Measurements from ENCODE around the gene NEUROG2. TPM values are rescaled to one million over a fixed set of nuclear protein-coding genes. Genes with fewer than 3 reads are reported as not detected.

NEUROG2 gene
- total RNA-seq, 1 donor from 2014 or later, result not detected

GRCh38 chr4:112521123-112522023 is 5.4 kb upstream of the NEUROG2 start:
- no peak for DNase-seq (ENCODE audit: low spot score)

GRCh38 chr4:112520598-112521122 is 4.7 kb upstream of the NEUROG2 start:
- no peak for DNase-seq (ENCODE audit: low spot score)

DNA sequence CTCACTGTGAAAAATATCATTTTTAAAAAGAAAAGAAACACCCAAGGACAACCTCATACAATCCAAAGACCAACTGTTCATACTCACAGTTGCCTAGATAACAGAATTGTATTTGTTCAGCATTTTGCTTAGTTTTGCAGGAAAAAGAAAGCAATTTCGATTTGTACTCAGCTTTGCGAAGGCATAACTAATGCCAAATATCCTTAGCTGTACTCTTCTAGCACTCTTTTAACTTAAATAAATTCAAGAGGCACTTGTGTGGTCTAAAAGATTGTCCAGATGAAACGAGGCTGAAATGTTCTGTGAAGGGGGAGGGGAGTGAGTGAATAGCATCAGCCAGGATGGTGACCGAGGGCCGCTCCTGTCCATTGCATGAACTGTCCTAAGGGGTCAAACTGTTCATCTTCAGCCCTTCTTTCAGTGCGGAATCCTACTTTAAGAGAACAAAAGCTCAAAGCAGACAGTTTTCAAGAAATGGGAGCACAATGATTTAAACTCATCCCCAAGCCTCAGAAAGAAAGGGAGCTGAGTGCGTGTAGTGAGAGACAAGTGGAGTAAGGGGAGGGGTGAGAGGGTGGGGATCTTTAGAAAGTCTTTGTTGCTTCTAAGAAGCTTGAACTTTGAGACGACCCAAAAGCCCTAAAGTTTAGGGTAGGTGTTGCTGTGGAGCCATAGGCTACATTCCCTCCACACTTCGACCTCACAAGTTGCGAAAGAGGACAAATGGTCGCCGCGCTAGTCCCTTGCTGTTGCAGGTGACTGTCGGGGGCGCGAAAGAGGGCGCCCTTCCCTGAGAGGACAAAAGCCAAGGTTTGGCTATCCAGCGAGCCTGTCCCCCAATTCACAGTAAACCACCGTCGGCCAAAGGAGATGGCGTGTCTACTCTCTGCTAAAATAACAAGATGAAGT is 4.0 kb upstream of the NEUROG2 start:
- no peak for DNase-seq (ENCODE audit: low spot score)

GRCh38 chr4:112518675-112519074 is 2.7 kb upstream of the NEUROG2 start:
- no peak for DNase-seq (ENCODE audit: low spot score)

DNA sequence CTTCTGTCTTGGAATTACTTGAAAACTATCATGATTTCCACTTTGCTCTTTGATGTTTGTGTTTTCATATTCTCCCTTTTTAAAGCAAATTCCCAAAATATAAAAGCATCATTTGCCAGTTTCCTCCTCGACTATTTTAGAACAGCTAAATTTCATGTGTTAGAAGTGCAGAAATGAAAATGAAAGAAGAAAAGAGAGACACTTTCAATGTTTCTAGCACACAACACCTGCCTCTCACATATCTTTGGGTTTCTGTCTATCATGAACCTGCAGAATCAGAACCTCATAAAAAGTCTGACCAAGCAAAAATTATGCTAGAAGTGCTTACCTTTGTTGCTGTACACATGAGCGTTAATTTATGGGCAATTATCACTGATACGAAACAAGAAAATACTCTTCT is 1.9 kb upstream of the NEUROG2 start:
- no peak for DNase-seq (ENCODE audit: low spot score)

GRCh38 chr4:112517067-112517634 is 1.2 kb upstream of the NEUROG2 start:
- DNase-seq (ENCODE audit: low spot score), result no peak

- DNase-seq (ENCODE audit: low spot score), result no peak
These were observed 589 bp upstream of the NEUROG2 start for GRCh38 chr4:112516471-112517066.

DNA sequence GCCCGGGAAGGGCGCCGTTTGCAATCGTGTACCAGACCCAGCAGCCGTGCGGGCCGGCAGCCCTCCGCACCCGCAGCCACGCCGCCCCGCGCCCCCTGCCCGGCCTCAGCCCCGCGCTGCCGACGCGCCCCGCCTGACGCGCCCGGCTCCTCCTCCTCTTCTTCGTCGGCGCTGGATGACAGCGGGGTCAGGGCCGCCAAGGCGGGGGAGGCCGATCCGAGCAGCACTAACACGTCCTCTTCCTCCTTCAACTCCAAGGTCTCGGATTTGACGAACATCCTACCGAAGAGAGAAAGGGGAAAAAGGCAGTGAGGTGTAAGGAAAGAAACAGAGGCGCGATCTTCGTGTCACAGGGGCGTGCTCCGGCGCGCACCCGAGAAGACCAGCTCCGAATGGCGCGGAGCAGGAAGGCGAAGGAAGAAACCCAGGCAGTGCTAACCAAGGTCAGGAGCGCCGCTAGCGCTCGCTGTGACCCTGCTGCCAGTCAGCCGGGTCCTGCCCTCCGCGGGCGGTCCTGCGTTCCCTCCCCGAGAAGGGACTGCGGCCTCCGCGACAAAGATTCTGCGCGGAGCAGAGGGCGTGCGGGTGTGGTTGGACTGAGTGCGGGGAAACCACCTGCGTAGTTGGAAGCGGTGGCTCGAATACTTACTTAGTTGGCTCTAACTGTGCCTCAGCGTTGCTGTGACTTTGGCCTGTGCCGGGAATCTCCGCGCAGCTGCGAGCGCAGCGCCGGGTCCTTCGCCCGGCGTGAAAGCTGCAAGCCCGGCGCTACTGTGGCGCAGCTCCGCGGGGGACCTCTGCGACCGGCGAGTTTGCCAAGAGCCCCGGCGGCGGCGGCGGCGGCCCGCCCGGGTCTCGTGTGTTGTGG is 548 bp downstream of the NEUROG2 start:
- no peak for DNase-seq (ENCODE audit: low spot score)

DNA sequence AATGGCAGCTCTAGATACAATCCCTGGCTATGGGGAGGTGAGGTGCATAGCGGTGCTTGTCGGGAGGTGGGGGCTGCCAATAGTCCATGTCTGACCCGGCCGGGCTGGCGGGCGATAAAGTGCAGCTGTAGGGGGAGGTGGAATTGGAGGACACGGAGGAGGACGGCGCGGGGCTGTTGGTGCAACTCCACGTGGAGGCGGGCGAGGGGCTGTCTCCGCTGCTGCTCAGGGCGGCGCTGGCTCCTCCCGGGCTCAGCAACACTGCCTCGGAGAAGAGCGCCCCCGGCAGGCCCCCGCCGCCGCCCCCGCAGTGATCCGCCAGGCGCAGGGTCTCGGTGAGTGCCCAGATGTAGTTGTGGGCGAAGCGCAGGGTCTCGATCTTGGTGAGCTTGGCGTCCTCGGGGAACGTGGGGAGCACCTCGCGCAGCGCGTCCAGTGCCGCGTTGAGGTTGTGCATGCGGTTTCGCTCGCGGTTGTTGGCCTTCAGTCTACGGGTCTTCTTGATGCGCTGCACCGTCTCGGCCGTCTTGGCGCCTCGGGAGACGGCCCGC is 1.3 kb downstream of the NEUROG2 start:
- DNase-seq (ENCODE audit: low spot score), result no peak

GRCh38 chr4:112513971-112514646 is 1.9 kb downstream of the NEUROG2 start:
- DNase-seq (ENCODE audit: low spot score), result no peak

DNA sequence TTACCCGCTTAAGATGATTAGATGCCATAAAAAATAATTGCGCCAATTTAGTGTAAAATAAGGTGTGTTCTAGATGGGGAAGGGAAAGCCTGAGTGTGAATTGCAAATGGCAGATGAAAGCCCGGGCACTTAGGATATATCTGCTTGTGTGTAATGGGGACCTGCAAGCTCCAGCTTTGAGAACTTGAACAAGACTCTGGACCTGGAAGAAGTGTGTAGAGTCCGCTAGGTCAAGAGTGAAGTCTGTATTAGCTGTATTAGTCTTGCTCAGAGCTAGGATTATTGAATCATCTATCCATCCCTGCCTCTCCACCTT is 4.2 kb downstream of the NEUROG2 start:
- no peak for DNase-seq (ENCODE audit: low spot score)

DNA sequence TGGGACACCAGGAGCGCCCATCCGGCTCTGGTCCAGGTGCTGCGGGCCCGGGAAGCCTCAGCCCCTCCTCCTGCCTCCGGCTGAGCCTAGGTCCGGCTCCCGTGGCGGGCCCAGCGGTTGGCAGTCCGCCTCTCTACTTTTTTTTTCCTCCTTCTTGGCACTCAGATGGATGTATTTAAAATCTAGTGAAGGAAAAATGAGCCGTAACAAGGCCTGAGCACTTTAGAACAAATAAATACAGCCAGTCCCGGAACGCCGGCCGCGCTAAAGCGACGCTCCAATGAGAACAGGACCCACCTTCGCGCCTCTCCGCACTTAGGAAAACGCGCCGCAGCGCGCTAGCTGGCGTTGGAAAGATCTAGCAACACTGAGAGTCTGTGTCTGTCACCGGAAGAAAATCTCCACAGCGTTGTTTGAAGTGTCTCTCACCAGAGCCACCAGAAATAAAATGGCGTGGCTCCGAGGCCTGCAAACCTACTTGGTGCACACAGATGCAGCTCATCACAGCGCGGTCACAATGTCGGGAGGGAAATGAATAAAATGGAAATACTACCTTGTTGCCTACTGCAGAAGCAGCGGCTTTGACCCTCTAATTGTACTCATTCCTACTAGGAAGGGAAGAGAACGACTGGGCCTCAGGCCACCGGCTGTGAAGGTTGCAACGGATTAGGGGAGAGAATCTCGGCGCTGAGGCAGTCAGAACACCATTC is 4.7 kb downstream of the NEUROG2 start:
- DNase-seq (ENCODE audit: low spot score), result no peak

DNA sequence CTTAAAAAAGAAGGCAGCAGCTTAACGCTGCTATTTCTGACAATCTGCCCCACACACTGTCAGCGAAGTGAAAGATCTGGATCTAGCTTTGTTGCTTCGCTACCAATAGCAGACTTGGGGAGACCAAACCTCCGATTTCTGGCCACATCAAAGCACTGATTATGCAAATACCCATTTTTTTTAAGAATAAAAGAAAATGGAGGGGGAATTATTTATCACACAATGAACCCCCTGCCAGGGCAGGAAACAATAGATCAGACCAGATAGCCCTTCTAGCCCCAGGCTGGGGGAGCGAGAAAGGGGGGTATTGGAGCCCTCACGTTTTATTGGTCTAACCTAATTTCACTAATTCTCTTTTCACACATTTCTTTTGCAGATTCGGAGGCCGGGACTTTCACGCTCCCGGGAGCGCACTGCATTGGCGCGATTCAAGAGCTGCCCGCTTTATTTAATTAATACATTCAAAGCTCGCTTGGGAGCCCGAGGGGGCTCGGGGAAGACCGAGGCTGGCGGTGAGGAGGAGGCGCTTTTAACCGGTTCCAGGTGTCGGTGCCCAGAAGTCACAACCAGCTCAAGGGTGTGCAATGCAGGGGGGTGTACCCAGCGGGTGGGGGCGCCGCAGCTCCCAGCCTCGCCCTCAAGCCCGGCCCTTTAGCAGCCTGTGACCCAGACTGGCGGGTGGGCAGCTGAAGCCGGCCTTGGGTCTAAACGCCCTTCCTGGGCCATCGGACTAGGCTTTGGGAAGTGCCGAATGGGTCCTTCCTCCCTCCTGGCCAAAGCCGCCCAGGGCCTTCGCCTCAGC is 5.5 kb downstream of the NEUROG2 start:
- DNase-seq (ENCODE audit: low spot score), result no peak

GRCh38 chr4:112509243-112510141 is 6.5 kb downstream of the NEUROG2 start:
- no peak for DNase-seq (ENCODE audit: low spot score)

DNA sequence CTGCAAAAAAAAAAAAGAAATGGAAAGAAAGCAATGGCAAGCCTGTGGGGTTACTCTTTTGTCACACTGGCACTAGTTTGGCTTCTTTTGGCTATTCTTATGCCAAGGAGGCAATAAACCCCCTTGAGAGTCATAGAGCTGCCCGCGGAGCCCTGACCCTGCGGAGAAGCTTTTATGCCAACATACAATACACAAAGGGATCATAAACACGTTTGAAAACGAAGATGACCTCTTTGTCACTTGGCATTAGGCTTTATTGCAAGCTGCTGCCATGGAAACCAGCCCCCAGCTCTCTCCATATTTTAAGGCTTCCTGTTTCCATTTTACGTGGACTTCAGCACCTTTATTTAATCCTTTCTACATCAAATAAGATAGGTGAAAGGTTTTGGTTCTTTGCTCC is 7.6 kb downstream of the NEUROG2 start:
- no peak for DNase-seq (ENCODE audit: low spot score)

- DNase-seq (ENCODE audit: low spot score), result no peak
These were observed 11.2 kb downstream of the NEUROG2 start for GRCh38 chr4:112504807-112505206.

DNA sequence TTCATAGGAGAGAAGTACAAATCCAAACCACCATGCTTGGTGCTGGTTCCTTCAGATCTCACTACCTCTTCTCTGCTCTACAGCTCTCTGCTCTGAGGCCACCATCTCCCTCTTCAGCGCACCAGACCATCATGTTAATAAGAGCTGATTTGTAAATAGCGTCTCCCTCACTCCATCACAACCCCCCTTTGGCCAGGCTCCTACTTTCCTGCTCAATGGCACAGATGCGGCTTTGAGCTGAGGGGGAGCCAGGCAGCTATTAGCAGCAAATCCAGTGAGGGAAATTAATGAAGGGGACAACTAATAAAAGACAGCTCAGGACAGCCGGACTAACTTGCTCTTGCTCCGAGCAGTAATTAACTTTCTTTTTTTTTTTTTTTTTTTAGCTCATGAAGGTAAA is 13.1 kb downstream of the NEUROG2 start:
- no peak for DNase-seq (ENCODE audit: low spot score)

Data from mucosa of gallbladder (tissue), 1 donor.